ENCODE data around the gene CCDC87. TPM values are rescaled to one million over a fixed set of nuclear protein-coding genes. Genes with fewer than 3 reads are reported as not detected.

CCDC87 gene
- total and polyA plus RNA-seq, 2 experiments from 2014 or later, result 0.53 TPM; not detected in 1

GRCh38 chr11:66581261-66581660 is 11.6 kb downstream of the CCDC87 start:
- no peak for TF ChIP-seq EZH2 (IDR thresholded peaks at IDR 0.05; ENCODE audit: borderline replicate concordance)
- no peak for TF ChIP-seq CTCF (IDR thresholded peaks at IDR 0.05; ENCODE audit: poor library complexity)
- no peak for TF ChIP-seq EZH2phosphoT487 (IDR thresholded peaks at IDR 0.05; ENCODE audit: low read depth, severe bottlenecking, unreplicated experiment)
- no peaks in the 10 kb centered on the region for H3K36me3 ChIP-seq (replicated peaks; ENCODE audit: insufficient read depth, low read depth)
- WGBS (ENCODE audit: low lambda C conversion rate, missing lambda C conversion rate), result 81% methylated on average over 3 of the region's 3 CpGs
- H3K4me3 ChIP-seq, result no peak overlapping the region
- H3K9me2 ChIP-seq (replicated peaks; ENCODE audit: insufficient read depth), result no peaks in the 10 kb centered on the region
- H3K27me3 ChIP-seq, result no peaks in the 10 kb centered on the region
- DNase-seq (ENCODE audit: low spot score), result no peak
- H4K20me1 ChIP-seq (ENCODE audit: insufficient read depth, poor library complexity, severe bottlenecking), result no peaks in the 10 kb centered on the region
- H3K4me1 ChIP-seq (ENCODE audit: insufficient read depth), result no peaks in the 10 kb centered on the region
- H3K4me2 ChIP-seq, result no peak overlapping the region
- H3K27ac ChIP-seq, result no peak overlapping the region
- no peak overlapping the region for H2AFZ ChIP-seq
- no peaks in the 10 kb centered on the region for H3K9me3 ChIP-seq (ENCODE audit: low read depth)
- no peaks in the 10 kb centered on the region for H3K79me2 ChIP-seq

GRCh38 chr11:66580803-66581202 is 12.1 kb downstream of the CCDC87 start:
- Histone ChIP-seq H3K9me3 (ENCODE audit: low read depth) (no peaks in the 10 kb centered on the region), H2AFZ (no peak overlapping the region), H3K27ac (no peak overlapping the region), H3K4me1 (ENCODE audit: insufficient read depth) (no peaks in the 10 kb centered on the region), H3K4me3 (no peak overlapping the region), H3K4me2 (no peak overlapping the region), H3K27me3 (no peaks in the 10 kb centered on the region), H3K9me2 (replicated peaks; ENCODE audit: insufficient read depth) (no peaks in the 10 kb centered on the region), H3K79me2 (no peaks in the 10 kb centered on the region), H3K36me3 (replicated peaks; ENCODE audit: insufficient read depth, low read depth) (no peaks in the 10 kb centered on the region), H4K20me1 (ENCODE audit: insufficient read depth, poor library complexity, severe bottlenecking) (no peaks in the 10 kb centered on the region)
- no peak for DNase-seq (ENCODE audit: low spot score)
- WGBS (ENCODE audit: low lambda C conversion rate, missing lambda C conversion rate), result 85% methylated on average over 5 of the region's 5 CpGs
- TF ChIP-seq CTCF (IDR thresholded peaks at IDR 0.05; ENCODE audit: poor library complexity), result no peak

- no peak overlapping the region for H3K4me3 ChIP-seq
- DNase-seq (ENCODE audit: low spot score), result peak; percentile 85
- H2AFZ ChIP-seq, result no peak overlapping the region
- no peaks in the 10 kb centered on the region for H3K79me2 ChIP-seq
- 28% methylated on average over 25 of the region's 25 CpGs for WGBS (ENCODE audit: low lambda C conversion rate, missing lambda C conversion rate)
- no peaks in the 10 kb centered on the region for H3K9me3 ChIP-seq (ENCODE audit: low read depth)
- TF ChIP-seq EZH2 (IDR thresholded peaks at IDR 0.05; ENCODE audit: borderline replicate concordance), result no peak
- peak; percentile 71 for TF ChIP-seq CTCF (IDR thresholded peaks at IDR 0.05; ENCODE audit: poor library complexity)
- no peak overlapping the region for H3K27ac ChIP-seq
- H3K27me3 ChIP-seq, result no peaks in the 10 kb centered on the region
- H3K36me3 ChIP-seq (replicated peaks; ENCODE audit: insufficient read depth, low read depth), result no peaks in the 10 kb centered on the region
- no peaks in the 10 kb centered on the region for H3K9me2 ChIP-seq (replicated peaks; ENCODE audit: insufficient read depth)
- no peak overlapping the region for H3K4me2 ChIP-seq
- H4K20me1 ChIP-seq (ENCODE audit: insufficient read depth, poor library complexity, severe bottlenecking), result no peaks in the 10 kb centered on the region
- no peaks in the 10 kb centered on the region for H3K4me1 ChIP-seq (ENCODE audit: insufficient read depth)
Measured at GRCh38 chr11:66579017-66579606, 13.8 kb downstream of the CCDC87 start.

- TF ChIP-seq CTCF (IDR thresholded peaks at IDR 0.05; ENCODE audit: poor library complexity), result no peak
- no peak for TF ChIP-seq EZH2phosphoT487 (IDR thresholded peaks at IDR 0.05; ENCODE audit: low read depth, severe bottlenecking, unreplicated experiment)
- TF ChIP-seq EZH2 (IDR thresholded peaks at IDR 0.05; ENCODE audit: borderline replicate concordance), result no peak
- WGBS (ENCODE audit: low lambda C conversion rate, missing lambda C conversion rate), result 76% methylated on average over 2 of the region's 2 CpGs
- no peak overlapping the region for H3K4me3 ChIP-seq
Measured at GRCh38 chr11:66570850-66571180, 22.0 kb downstream of the CCDC87 start.

More at GRCh38 chr11:66570850-66571180, 22.0 kb downstream of the CCDC87 start:
- Histone ChIP-seq H3K36me3 (replicated peaks; ENCODE audit: insufficient read depth, low read depth) (no peaks in the 10 kb centered on the region), H3K79me2 (no peaks in the 10 kb centered on the region), H3K27ac (no peak overlapping the region), H3K27me3 (no peaks in the 10 kb centered on the region), H3K4me1 (ENCODE audit: insufficient read depth) (no peaks in the 10 kb centered on the region), H4K20me1 (ENCODE audit: insufficient read depth, poor library complexity, severe bottlenecking) (no peaks in the 10 kb centered on the region), H3K4me2 (no peak overlapping the region), H2AFZ (no peak overlapping the region), H3K9me3 (ENCODE audit: low read depth) (no peaks in the 10 kb centered on the region), H3K9me2 (replicated peaks; ENCODE audit: insufficient read depth) (no peaks in the 10 kb centered on the region)
- DNase-seq (ENCODE audit: low spot score), result no peak

Data from hepatocyte (in vitro differentiated cells).